GM12875 (cell line): ENCODE data around the gene SMC4.

Experiments used
- H3K4me3 ChIP-seq: one replicate; pipeline ENCODE4 v1.5.1; 2011; ENCODE audit warnings: low read depth, low read length, control low read depth
- CTCF ChIP-seq: IDR thresholded peaks from 2 replicates; pipeline ENCODE4 v1.5.1; 2011; ENCODE audit warnings: low read depth, mild to moderate bottlenecking, control low read depth, inconsistent platforms, low read length, moderate library complexity, borderline replicate concordance; ENCODE audit not compliant: insufficient read depth

SMC4 gene

GRCh38 chr3:160381470-160381869 is 18.0 kb upstream of the SMC4 start:
- no peak overlapping the region for H3K4me3 ChIP-seq
- TF ChIP-seq CTCF: no peak

GRCh38 chr3:160384639-160385318 is 14.7 kb upstream of the SMC4 start:
- TF ChIP-seq CTCF: no peak
- no peak overlapping the region for H3K4me3 ChIP-seq

- H3K4me3 ChIP-seq: no peak overlapping the region
- TF ChIP-seq CTCF: no peak
Observed at GRCh38 chr3:160390565-160391138, 8.8 kb upstream of the SMC4 start.

DNA sequence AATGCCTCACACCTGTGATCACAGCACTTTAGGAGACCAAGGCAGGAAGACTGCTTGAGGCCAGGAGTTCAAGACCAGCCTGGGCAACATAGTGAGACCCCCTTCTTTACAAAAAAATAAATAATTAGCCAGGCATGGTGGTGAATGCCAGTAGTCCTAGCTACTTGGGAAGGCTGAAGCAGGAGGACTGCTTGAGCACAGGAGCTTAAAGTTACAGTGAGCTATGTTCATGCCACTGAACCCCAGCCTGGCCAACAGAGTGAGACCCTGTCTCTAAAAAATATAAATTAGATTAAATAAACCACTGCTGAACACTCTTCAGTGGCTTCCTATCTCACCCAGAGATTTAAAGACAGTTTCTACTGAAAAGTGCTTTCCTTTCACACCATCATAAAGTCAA is 6.7 kb upstream of the SMC4 start:
- no peak overlapping the region for H3K4me3 ChIP-seq
- TF ChIP-seq CTCF: no peak

DNA sequence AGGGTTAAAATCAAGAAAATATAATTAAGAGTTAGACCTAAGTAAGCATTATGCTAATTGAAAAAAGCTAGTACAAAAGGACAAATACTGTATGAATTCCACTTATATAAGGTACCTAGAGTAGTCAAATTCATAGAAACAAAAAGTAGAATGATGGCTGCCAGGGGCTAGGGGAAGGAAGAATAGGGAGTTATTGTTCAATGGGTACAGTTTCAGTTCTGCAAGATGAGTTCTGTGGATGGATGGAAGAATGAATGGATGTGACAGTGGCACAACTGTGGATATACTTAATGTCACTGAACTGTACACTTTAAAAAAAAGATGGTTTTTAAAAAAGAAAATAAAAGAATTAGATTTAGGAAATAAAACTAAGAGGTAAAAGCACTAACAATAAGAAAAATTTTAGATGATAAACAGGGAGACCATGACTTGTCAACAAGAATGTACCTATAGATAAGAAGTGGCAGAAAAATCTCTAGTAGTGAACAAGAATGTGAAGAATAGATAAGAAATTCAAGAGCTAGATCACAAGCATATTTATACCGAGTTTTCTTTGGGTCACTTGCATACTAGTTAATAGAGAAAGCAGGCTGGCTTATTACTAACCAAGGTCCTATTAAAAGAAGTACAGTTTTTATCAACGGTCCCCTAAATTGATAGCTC is 6.0 kb upstream of the SMC4 start:
- no peak for TF ChIP-seq CTCF
- no peak overlapping the region for H3K4me3 ChIP-seq

DNA sequence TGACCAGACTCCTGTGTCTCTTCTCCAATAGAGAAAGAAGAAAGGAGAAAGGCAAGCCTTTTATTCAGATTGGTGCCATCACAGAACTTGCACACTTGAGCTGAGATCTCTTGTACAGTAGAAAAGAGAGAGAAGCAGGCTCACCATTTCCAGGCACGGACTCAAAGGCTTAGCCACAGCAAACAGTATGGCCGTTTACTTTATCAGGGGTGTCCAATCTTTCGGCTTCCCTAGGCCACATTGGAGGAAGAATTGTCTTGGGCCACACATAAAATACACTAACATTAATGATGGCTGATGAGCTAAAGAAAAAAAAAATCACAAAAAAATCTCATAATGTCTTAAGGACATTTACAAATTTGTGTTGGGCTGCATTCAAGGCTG is 5.4 kb upstream of the SMC4 start:
- no peak overlapping the region for H3K4me3 ChIP-seq
- no peak for TF ChIP-seq CTCF

- TF ChIP-seq CTCF: no peak
- no peak overlapping the region for H3K4me3 ChIP-seq
Observed at GRCh38 chr3:160395297-160395696, 4.2 kb upstream of the SMC4 start.
